AG08396 (cell line): ENCODE measurements around the gene GLE1.
A peak's percentile ranks its signal among the peaks of the same experiment; 100 is the strongest.
"Not testable (repeated sequence)": the region's sequence is repeated elsewhere in the genome, so short reads cannot be mapped to it uniquely, and the experiment has no call there.

Experiments used
- DNase-seq: peaks from one replicate; pipeline ENCODE4 v3.0.0; 2012; ENCODE audit warnings: low spot score, mixed read lengths

The GLE1 gene

GRCh38 chr9:128495804-128496417, 8.6 kb upstream of the GLE1 start:
- DNase-seq = no peak

GRCh38 chr9:128497824-128498610, 6.5 kb upstream of the GLE1 start:
- no peak for DNase-seq

- no peak for DNase-seq
These were observed 5.6 kb upstream of the GLE1 start for GRCh38 chr9:128498911-128499310.

- DNase-seq = no peak
These were observed 4.6 kb upstream of the GLE1 start for GRCh38 chr9:128499920-128500319.

GRCh38 chr9:128503415-128503825, 1.1 kb upstream of the GLE1 start:
- DNase-seq = not testable (repeated sequence)

GRCh38 chr9:128503870-128504269, 649 bp upstream of the GLE1 start:
- peak; percentile 49 for DNase-seq

GRCh38 chr9:128505414-128505765, 871 bp downstream of the GLE1 start:
- peak; percentile 36 for DNase-seq

GRCh38 chr9:128505906-128506305, 1.4 kb downstream of the GLE1 start:
- not testable (repeated sequence) for DNase-seq

GRCh38 chr9:128512820-128513219, 8.3 kb downstream of the GLE1 start:
- DNase-seq = no peak

- no peak for DNase-seq
These were observed 17.4 kb downstream of the GLE1 start for GRCh38 chr9:128521956-128522355.

- DNase-seq = peak; percentile 43
These were observed 18.8 kb downstream of the GLE1 start for GRCh38 chr9:128523199-128523925.

- DNase-seq = no peak
These were observed 22.2 kb downstream of the GLE1 start for GRCh38 chr9:128526720-128527119.

- DNase-seq = no peak
These were observed 24.1 kb downstream of the GLE1 start for GRCh38 chr9:128528445-128529160.

GRCh38 chr9:128529191-128529590, 24.7 kb downstream of the GLE1 start:
- no peak for DNase-seq

GRCh38 chr9:128532581-128532980, 28.1 kb downstream of the GLE1 start:
- DNase-seq = no peak

- no peak for DNase-seq
These were observed 36.3 kb downstream of the GLE1 start for GRCh38 chr9:128540634-128541360.

GRCh38 chr9:128546504-128546903, 42.0 kb downstream of the GLE1 start:
- DNase-seq = no peak

- no peak for DNase-seq
These were observed 44.4 kb downstream of the GLE1 start for GRCh38 chr9:128548876-128549275.

GRCh38 chr9:128550226-128550625, 45.7 kb downstream of the GLE1 start:
- no peak for DNase-seq

GRCh38 chr9:128550770-128551656, 46.5 kb downstream of the GLE1 start:
- peak; percentile 44 for DNase-seq
